ENCODE data around the gene KCNH1.

- TF ChIP-seq CTCF (IDR thresholded peaks at IDR 0.05; ENCODE audit: low read depth, low read length) (no peak), EZH2phosphoT487 (IDR thresholded peaks at IDR 0.05; ENCODE audit: low read depth) (no peak)
Observed at GRCh38 chr1:210907251-210907805, 226.6 kb downstream of the KCNH1 start.

Measured in OCI-LY3 (cell line).